HL-60 (cell line): ENCODE results near the gene ETV5.

Experiments
- POLR2AphosphoS5 ChIP-seq: IDR thresholded peaks from 2 replicates; pipeline ENCODE4 v1.6.1; 2012; ENCODE audit warnings: low read depth
- SPI1 ChIP-seq: IDR thresholded peaks from 2 replicates; pipeline ENCODE4 v1.6.1; 2012; ENCODE audit warnings: low read depth, mild to moderate bottlenecking, borderline replicate concordance
- TF ChIP-seq, protein P1 (sequence below): IDR thresholded peaks from one replicate; pipeline ENCODE4 v1.5.1; 2011; ENCODE audit warnings: low read length, control low read depth, inconsistent platforms; ENCODE audit not compliant: insufficient read depth
- TF ChIP-seq, protein P2 (sequence below): IDR thresholded peaks from 2 replicates; pipeline ENCODE4 v1.6.1; 2012; ENCODE audit warnings: low read depth; ENCODE audit not compliant: insufficient replicate concordance

DNA sequence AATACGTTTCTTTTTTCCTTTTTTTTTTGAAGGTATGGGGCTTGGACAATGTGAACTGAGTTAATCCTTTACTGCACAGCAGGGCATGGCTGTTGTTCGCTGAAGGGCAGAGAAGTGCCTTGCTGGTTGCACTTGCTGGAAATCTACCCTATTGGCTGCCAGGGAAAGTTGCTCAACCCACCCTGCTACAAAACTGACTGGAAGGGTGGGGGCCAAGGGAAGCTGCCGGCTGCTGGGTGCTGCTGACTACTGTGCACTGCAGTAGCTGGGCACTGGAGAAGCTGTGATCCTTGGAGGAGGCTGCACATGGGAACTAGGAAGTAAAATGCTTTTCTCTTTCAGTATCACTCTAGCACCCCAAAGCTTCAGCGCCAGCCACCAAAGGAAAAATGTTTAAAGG lies 70.5 kb downstream of the ETV5 start:
- TF ChIP-seq, protein P1, sequence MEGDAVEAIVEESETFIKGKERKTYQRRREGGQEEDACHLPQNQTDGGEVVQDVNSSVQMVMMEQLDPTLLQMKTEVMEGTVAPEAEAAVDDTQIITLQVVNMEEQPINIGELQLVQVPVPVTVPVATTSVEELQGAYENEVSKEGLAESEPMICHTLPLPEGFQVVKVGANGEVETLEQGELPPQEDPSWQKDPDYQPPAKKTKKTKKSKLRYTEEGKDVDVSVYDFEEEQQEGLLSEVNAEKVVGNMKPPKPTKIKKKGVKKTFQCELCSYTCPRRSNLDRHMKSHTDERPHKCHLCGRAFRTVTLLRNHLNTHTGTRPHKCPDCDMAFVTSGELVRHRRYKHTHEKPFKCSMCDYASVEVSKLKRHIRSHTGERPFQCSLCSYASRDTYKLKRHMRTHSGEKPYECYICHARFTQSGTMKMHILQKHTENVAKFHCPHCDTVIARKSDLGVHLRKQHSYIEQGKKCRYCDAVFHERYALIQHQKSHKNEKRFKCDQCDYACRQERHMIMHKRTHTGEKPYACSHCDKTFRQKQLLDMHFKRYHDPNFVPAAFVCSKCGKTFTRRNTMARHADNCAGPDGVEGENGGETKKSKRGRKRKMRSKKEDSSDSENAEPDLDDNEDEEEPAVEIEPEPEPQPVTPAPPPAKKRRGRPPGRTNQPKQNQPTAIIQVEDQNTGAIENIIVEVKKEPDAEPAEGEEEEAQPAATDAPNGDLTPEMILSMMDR = no peak
- TF ChIP-seq SPI1 (no peak), POLR2AphosphoS5 (no peak)
- TF ChIP-seq, protein P2, sequence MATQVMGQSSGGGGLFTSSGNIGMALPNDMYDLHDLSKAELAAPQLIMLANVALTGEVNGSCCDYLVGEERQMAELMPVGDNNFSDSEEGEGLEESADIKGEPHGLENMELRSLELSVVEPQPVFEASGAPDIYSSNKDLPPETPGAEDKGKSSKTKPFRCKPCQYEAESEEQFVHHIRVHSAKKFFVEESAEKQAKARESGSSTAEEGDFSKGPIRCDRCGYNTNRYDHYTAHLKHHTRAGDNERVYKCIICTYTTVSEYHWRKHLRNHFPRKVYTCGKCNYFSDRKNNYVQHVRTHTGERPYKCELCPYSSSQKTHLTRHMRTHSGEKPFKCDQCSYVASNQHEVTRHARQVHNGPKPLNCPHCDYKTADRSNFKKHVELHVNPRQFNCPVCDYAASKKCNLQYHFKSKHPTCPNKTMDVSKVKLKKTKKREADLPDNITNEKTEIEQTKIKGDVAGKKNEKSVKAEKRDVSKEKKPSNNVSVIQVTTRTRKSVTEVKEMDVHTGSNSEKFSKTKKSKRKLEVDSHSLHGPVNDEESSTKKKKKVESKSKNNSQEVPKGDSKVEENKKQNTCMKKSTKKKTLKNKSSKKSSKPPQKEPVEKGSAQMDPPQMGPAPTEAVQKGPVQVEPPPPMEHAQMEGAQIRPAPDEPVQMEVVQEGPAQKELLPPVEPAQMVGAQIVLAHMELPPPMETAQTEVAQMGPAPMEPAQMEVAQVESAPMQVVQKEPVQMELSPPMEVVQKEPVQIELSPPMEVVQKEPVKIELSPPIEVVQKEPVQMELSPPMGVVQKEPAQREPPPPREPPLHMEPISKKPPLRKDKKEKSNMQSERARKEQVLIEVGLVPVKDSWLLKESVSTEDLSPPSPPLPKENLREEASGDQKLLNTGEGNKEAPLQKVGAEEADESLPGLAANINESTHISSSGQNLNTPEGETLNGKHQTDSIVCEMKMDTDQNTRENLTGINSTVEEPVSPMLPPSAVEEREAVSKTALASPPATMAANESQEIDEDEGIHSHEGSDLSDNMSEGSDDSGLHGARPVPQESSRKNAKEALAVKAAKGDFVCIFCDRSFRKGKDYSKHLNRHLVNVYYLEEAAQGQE = no peak
